Eye (tissue), 1 donor: ENCODE data around the gene NOL9.

Experiments
- DNase-seq: peaks from one replicate; pipeline ENCODE4 v3.0.0-alpha.2; 2015

The NOL9 gene

GRCh38 chr1:6519491-6519934 is 34.8 kb downstream of the NOL9 start:
- DNase-seq, result no peak

- DNase-seq, result no peak
Observed at GRCh38 chr1:6517435-6517851, 36.9 kb downstream of the NOL9 start.

GRCh38 chr1:6515771-6516170 is 38.5 kb downstream of the NOL9 start:
- DNase-seq, result no peak

GRCh38 chr1:6513320-6513801 is 41.0 kb downstream of the NOL9 start:
- no peak for DNase-seq

GRCh38 chr1:6512908-6513280 is 41.4 kb downstream of the NOL9 start:
- no peak for DNase-seq

- DNase-seq, result no peak
Observed at GRCh38 chr1:6512245-6512907, 41.9 kb downstream of the NOL9 start.

GRCh38 chr1:6511561-6512244 is 42.6 kb downstream of the NOL9 start:
- DNase-seq, result no peak

GRCh38 chr1:6511056-6511455 is 43.3 kb downstream of the NOL9 start:
- no peak for DNase-seq

- no peak for DNase-seq
Observed at GRCh38 chr1:6510493-6510892, 43.8 kb downstream of the NOL9 start.

- no peak for DNase-seq
Observed at GRCh38 chr1:6509919-6510291, 44.4 kb downstream of the NOL9 start.

- DNase-seq, result no peak
Observed at GRCh38 chr1:6509220-6509918, 44.9 kb downstream of the NOL9 start.

GRCh38 chr1:6508816-6509189 is 45.5 kb downstream of the NOL9 start:
- no peak for DNase-seq

- no peak for DNase-seq
Observed at GRCh38 chr1:6508154-6508815, 46.0 kb downstream of the NOL9 start.

- no peak for DNase-seq
Observed at GRCh38 chr1:6507461-6507911, 46.8 kb downstream of the NOL9 start.

GRCh38 chr1:6507037-6507428 is 47.3 kb downstream of the NOL9 start:
- no peak for DNase-seq

- no peak for DNase-seq
Observed at GRCh38 chr1:6506210-6507036, 47.9 kb downstream of the NOL9 start.

GRCh38 chr1:6505367-6506209 is 48.7 kb downstream of the NOL9 start:
- DNase-seq, result no peak

GRCh38 chr1:6504887-6505286 is 49.4 kb downstream of the NOL9 start:
- no peak for DNase-seq

GRCh38 chr1:6503884-6504602 is 50.3 kb downstream of the NOL9 start:
- no peak for DNase-seq

- no peak for DNase-seq
Observed at GRCh38 chr1:6502000-6502891, 52.1 kb downstream of the NOL9 start.
